CD4-positive, CD25-positive, alpha-beta regulatory T cell (primary cell): ENCODE data around the gene ALG3. TPM values are rescaled to one million over a fixed set of nuclear protein-coding genes. Genes with fewer than 3 reads are reported as not detected.

Source experiments
- ATAC-seq, 2 donors: fragments of 150-1000 bp; cut with Tn5 transposase; one replicate each; pipeline ENCODE4 v1.10.0; 2021; ENCODE audit warnings: low read depth in 2 of 2, moderate number of reproducible peaks in 2 of 2, moderate library complexity in 1 of 2
- DNase-seq, 3 donors: peaks; one replicate each; pipeline versions ENCODE4 v3.0.0 to v3.0.0-alpha.2; 2012 to 2022; ENCODE audit warnings: mixed read lengths in 1 of 3
- H3K27ac ChIP-seq: one replicate; pipeline ENCODE4 v1.7.0; 2013; ENCODE audit warnings: mild to moderate bottlenecking, low read length; ENCODE audit not compliant: insufficient read depth, poor library complexity, severe bottlenecking
- H3K27me3 ChIP-seq: one replicate; pipeline ENCODE4 v1.7.0; 2013; ENCODE audit warnings: low read length; ENCODE audit not compliant: control insufficient read depth, insufficient read depth
- H3K36me3 ChIP-seq: one replicate; pipeline ENCODE4 v1.7.0; 2013; ENCODE audit warnings: mild to moderate bottlenecking, low read length, moderate library complexity; ENCODE audit not compliant: control insufficient read depth, insufficient read depth
- H3K4me1 ChIP-seq: 2 replicates; pipeline ENCODE4 v1.7.0; 2013; ENCODE audit warnings: mild to moderate bottlenecking, low read length; ENCODE audit not compliant: insufficient read depth, control insufficient read depth, poor library complexity, severe bottlenecking
- H3K4me3 ChIP-seq: one replicate; pipeline ENCODE4 v1.7.0; 2013; ENCODE audit warnings: low read depth, mild to moderate bottlenecking, low read length, moderate library complexity
- H3K9me3 ChIP-seq, 2 experiments: 1 replicate in 1 of 2; 2 replicates in 1 of 2; pipeline ENCODE4 v1.7.0; 2013; ENCODE audit warnings: low read length in 2 of 2, mild to moderate bottlenecking in 1 of 2, moderate library complexity in 1 of 2; ENCODE audit not compliant: control insufficient read depth in 2 of 2
- H3K27ac Mint-ChIP-seq, 3 donors: one replicate each; pipeline ENCODE4 v1.8.0; 2020 to 2022; ENCODE audit warnings: mild to moderate bottlenecking in 3 of 3, mixed read lengths in 3 of 3, moderate library complexity in 2 of 3
- H3K27me3 Mint-ChIP-seq: one replicate; pipeline ENCODE4 v1.8.0; 2022; ENCODE audit warnings: mild to moderate bottlenecking, mixed read lengths
- H3K36me3 Mint-ChIP-seq: one replicate; pipeline ENCODE4 v1.8.0; 2020; ENCODE audit warnings: mixed read lengths
- H3K4me1 Mint-ChIP-seq, 4 donors: one replicate each; pipeline ENCODE4 v1.8.0; 2020 to 2022; ENCODE audit warnings: mixed read lengths in 4 of 4, mild to moderate bottlenecking in 1 of 4
- H3K4me3 Mint-ChIP-seq, 4 donors: one replicate each; pipeline ENCODE4 v1.8.0; 2020 to 2022; ENCODE audit warnings: mild to moderate bottlenecking in 4 of 4, mixed read lengths in 4 of 4, moderate library complexity in 3 of 4
- H3K9me3 Mint-ChIP-seq, 7 donors: one replicate each; pipeline ENCODE4 v1.8.0; 2020 to 2022; ENCODE audit warnings: mixed read lengths in 7 of 7, mild to moderate bottlenecking in 3 of 7, moderate library complexity in 2 of 7
- polyA plus RNA-seq, 4 donors: library from polyadenylated mRNA; unstranded; fragments of 300-500 nt; fragmentation: Illumina TruSeq; gene quantifications; one replicate each; pipeline ENCODE4 v1.2.3, GENCODE V29; 2021
- total RNA-seq: library from RNA; stranded (reverse); gene quantifications from one replicate; pipeline ENCODE4 v1.2.3, GENCODE V29; 2022

ALG3 gene
- total and polyA plus RNA-seq, 5 donors from 2014 or later, result 22.6 to 64.0 (median 55.0) TPM

GRCh38 chr3:184237211-184237610 is 11.6 kb downstream of the ALG3 start:
- H3K4me3 Mint-ChIP-seq, result no peak overlapping the region
- peaks cover 5% of the 10 kb centered on the region for H3K27me3 ChIP-seq

GRCh38 chr3:184236636-184237035 is 12.1 kb downstream of the ALG3 start:
- H3K36me3 Mint-ChIP-seq, result no peaks in the 10 kb centered on the region
- H3K9me3 Mint-ChIP-seq, result peaks cover 0 to 2% (median 0%) of the 10 kb centered on the region in 7 donors
- H3K4me1 Mint-ChIP-seq, result peaks cover 0 to 2% (median 1%) of the 10 kb centered on the region in 4 donors
- peaks cover 10% of the 10 kb centered on the region for H3K27me3 ChIP-seq
- no peak overlapping the region for H3K27ac ChIP-seq
- H3K4me3 ChIP-seq, result no peak overlapping the region
- no peak for ATAC-seq
- no peak for DNase-seq
- H3K36me3 ChIP-seq, result no peaks in the 10 kb centered on the region
- H3K4me3 Mint-ChIP-seq, result no peak overlapping the region
- H3K4me1 ChIP-seq, result no peaks in the 10 kb centered on the region
- no peak overlapping the region for H3K27ac Mint-ChIP-seq
- H3K9me3 ChIP-seq, result no peaks in the 10 kb centered on the region
- peaks cover 28% of the 10 kb centered on the region for H3K27me3 Mint-ChIP-seq

More at GRCh38 chr3:184237211-184237610, 11.6 kb downstream of the ALG3 start:
- peaks cover 0 to 2% (median 0%) of the 10 kb centered on the region in 7 donors for H3K9me3 Mint-ChIP-seq
- no peak for DNase-seq
- Histone ChIP-seq H3K9me3 (no peaks in the 10 kb centered on the region), H3K27ac (no peak overlapping the region), H3K36me3 (peaks cover 4% of the 10 kb centered on the region), H3K4me1 (no peaks in the 10 kb centered on the region), H3K4me3 (no peak overlapping the region)
- no peak for ATAC-seq
- H3K27me3 Mint-ChIP-seq, result peaks cover 22% of the 10 kb centered on the region
- no peak overlapping the region for H3K27ac Mint-ChIP-seq
- H3K4me1 Mint-ChIP-seq, result peaks cover 0 to 2% (median 0%) of the 10 kb centered on the region in 4 donors
- peaks cover 2% of the 10 kb centered on the region for H3K36me3 Mint-ChIP-seq

GRCh38 chr3:184236033-184236410 is 12.7 kb downstream of the ALG3 start:
- DNase-seq, result no peak

GRCh38 chr3:184235381-184236032 is 13.3 kb downstream of the ALG3 start:
- no peak overlapping the region for H3K4me3 Mint-ChIP-seq
- peaks cover 0 to 2% (median 0%) of the 10 kb centered on the region in 7 donors for H3K9me3 Mint-ChIP-seq
- no peak overlapping the region for H3K27ac Mint-ChIP-seq
- Histone ChIP-seq H3K27ac (no peak overlapping the region), H3K4me3 (no peak overlapping the region), H3K36me3 (no peaks in the 10 kb centered on the region), H3K9me3 (no peaks in the 10 kb centered on the region), H3K4me1 (peaks cover 3% of the 10 kb centered on the region), H3K27me3 (peaks cover 13% of the 10 kb centered on the region)
- H3K36me3 Mint-ChIP-seq, result no peaks in the 10 kb centered on the region
- DNase-seq (no peak), ATAC-seq (no peak)
- H3K27me3 Mint-ChIP-seq, result peaks cover 38% of the 10 kb centered on the region
- peaks cover 0 to 10% (median 8%) of the 10 kb centered on the region in 4 donors for H3K4me1 Mint-ChIP-seq

More at GRCh38 chr3:184236033-184236410, 12.7 kb downstream of the ALG3 start:
- no peak for ATAC-seq
- no peaks in the 10 kb centered on the region for H3K9me3 ChIP-seq
- Mint-ChIP-seq H3K9me3 (peaks cover 0 to 2% (median 0%) of the 10 kb centered on the region in 7 donors), H3K36me3 (no peaks in the 10 kb centered on the region), H3K27me3 (peaks cover 34% of the 10 kb centered on the region), H3K27ac (no peak overlapping the region), H3K4me3 (no peak overlapping the region), H3K4me1 (peaks cover 0 to 8% (median 7%) of the 10 kb centered on the region in 4 donors)
- H3K36me3 ChIP-seq, result no peaks in the 10 kb centered on the region
- H3K4me3 ChIP-seq, result no peak overlapping the region
- no peak overlapping the region for H3K27ac ChIP-seq
- no peaks in the 10 kb centered on the region for H3K4me1 ChIP-seq
- H3K27me3 ChIP-seq, result peaks cover 13% of the 10 kb centered on the region

GRCh38 chr3:184234671-184235380 is 13.9 kb downstream of the ALG3 start:
- Histone ChIP-seq H3K27ac (no peak overlapping the region), H3K27me3 (peaks cover 13% of the 10 kb centered on the region), H3K4me1 (peaks cover 10% of the 10 kb centered on the region), H3K4me3 (no peak overlapping the region), H3K9me3 (no peaks in the 10 kb centered on the region), H3K36me3 (no peaks in the 10 kb centered on the region)
- peaks cover 0 to 2% (median 0%) of the 10 kb centered on the region in 7 donors for H3K9me3 Mint-ChIP-seq
- ATAC-seq, result no peak
- H3K4me1 Mint-ChIP-seq, result peaks cover 0 to 10% (median 8%) of the 10 kb centered on the region in 4 donors
- no peaks in the 10 kb centered on the region for H3K36me3 Mint-ChIP-seq
- no peak for DNase-seq
- H3K27me3 Mint-ChIP-seq, result peaks cover 38% of the 10 kb centered on the region
- H3K4me3 Mint-ChIP-seq, result peak overlapping the region in 1 of 4 donors; percentile 69
- no peak overlapping the region for H3K27ac Mint-ChIP-seq

GRCh38 chr3:184234224-184234623 is 14.5 kb downstream of the ALG3 start:
- no peaks in the 10 kb centered on the region for H3K9me3 ChIP-seq
- H3K4me1 Mint-ChIP-seq, result peaks cover 0 to 10% (median 8%) of the 10 kb centered on the region in 4 donors
- no peak for ATAC-seq
- no peaks in the 10 kb centered on the region for H3K36me3 ChIP-seq
- H3K4me3 ChIP-seq, result no peak overlapping the region
- peaks cover 38% of the 10 kb centered on the region for H3K27me3 Mint-ChIP-seq
- H3K27ac Mint-ChIP-seq, result no peak overlapping the region
- peaks cover 16% of the 10 kb centered on the region for H3K4me1 ChIP-seq
- H3K36me3 Mint-ChIP-seq, result no peaks in the 10 kb centered on the region
- no peak for DNase-seq
- H3K27ac ChIP-seq, result no peak overlapping the region
- peaks cover 13% of the 10 kb centered on the region for H3K27me3 ChIP-seq
- no peak overlapping the region for H3K4me3 Mint-ChIP-seq
- peaks cover 0 to 2% (median 0%) of the 10 kb centered on the region in 7 donors for H3K9me3 Mint-ChIP-seq

- Histone ChIP-seq H3K27me3 (peaks cover 18% of the 10 kb centered on the region), H3K4me1 (peaks cover 22% of the 10 kb centered on the region), H3K36me3 (no peaks in the 10 kb centered on the region), H3K4me3 (no peak overlapping the region), H3K9me3 (no peaks in the 10 kb centered on the region), H3K27ac (no peak overlapping the region)
- H3K27ac Mint-ChIP-seq, result no peak overlapping the region
- no peaks in the 10 kb centered on the region for H3K36me3 Mint-ChIP-seq
- no peak for DNase-seq
- peaks cover 45% of the 10 kb centered on the region for H3K27me3 Mint-ChIP-seq
- H3K4me3 Mint-ChIP-seq, result peak overlapping the region in 1 of 4 donors; percentile 11
- peaks cover 0 to 2% (median 0%) of the 10 kb centered on the region in 7 donors for H3K9me3 Mint-ChIP-seq
- H3K4me1 Mint-ChIP-seq, result peaks cover 0 to 16% (median 9%) of the 10 kb centered on the region in 4 donors
- no peak for ATAC-seq
Measured at GRCh38 chr3:184233127-184233843, 15.5 kb downstream of the ALG3 start.
